HG02623 (cell line): Measurements from ENCODE around the gene AXIN1.
"Not testable (repeated sequence)": the region's sequence is repeated elsewhere in the genome, so short reads cannot be mapped to it uniquely, and the experiment has no call there.

Experiments used
- ATAC-seq: cut with Tn5 transposase; IDR thresholded peaks from one replicate; pipeline ENCODE4 v1.9.1; 2021; ENCODE audit warnings: moderate library complexity; ENCODE audit not compliant: unreplicated experiment

AXIN1 gene

GRCh38 chr16:381789-382717 is 29.5 kb upstream of the AXIN1 start, which contains the start of gene PGAP6:
Gene PGAP6, minus strand, starts transcription at chr16:381978. Its CDS starts 157 bp downstream, at chr16:381821.
- ATAC-seq = peak; percentile 53

- ATAC-seq = peak; percentile 19
Observed at GRCh38 chr16:381012-381788, 28.7 kb upstream of the AXIN1 start.

- no peak for ATAC-seq
Observed at GRCh38 chr16:380762-381011, 28.2 kb upstream of the AXIN1 start.

GRCh38 chr16:379961-380761 is 27.6 kb upstream of the AXIN1 start:
- no peak for ATAC-seq

- ATAC-seq = no peak
Observed at GRCh38 chr16:379183-379960, 26.8 kb upstream of the AXIN1 start.

- no peak for ATAC-seq
Observed at GRCh38 chr16:378821-379182, 26.3 kb upstream of the AXIN1 start.

- not testable (repeated sequence) for ATAC-seq
Observed at GRCh38 chr16:378113-378820, 25.7 kb upstream of the AXIN1 start.

- no peak for ATAC-seq
Observed at GRCh38 chr16:377419-377951, 25.0 kb upstream of the AXIN1 start.

GRCh38 chr16:376817-377418 is 24.4 kb upstream of the AXIN1 start:
- no peak for ATAC-seq

GRCh38 chr16:375927-376816 is 23.6 kb upstream of the AXIN1 start:
- ATAC-seq = no peak

- no peak for ATAC-seq
Observed at GRCh38 chr16:375212-375611, 22.7 kb upstream of the AXIN1 start.

- no peak for ATAC-seq
Observed at GRCh38 chr16:374616-374926, 22.0 kb upstream of the AXIN1 start.

GRCh38 chr16:373848-374615 is 21.5 kb upstream of the AXIN1 start:
- no peak for ATAC-seq

- ATAC-seq = no peak
Observed at GRCh38 chr16:373020-373598, 20.6 kb upstream of the AXIN1 start.

GRCh38 chr16:372302-372983 is 19.9 kb upstream of the AXIN1 start:
- ATAC-seq = no peak

GRCh38 chr16:371515-372301 is 19.2 kb upstream of the AXIN1 start:
- ATAC-seq = no peak
